ENCODE results near the gene RSPRY1. TPM values are rescaled to one million over a fixed set of nuclear protein-coding genes. Genes with fewer than 3 reads are reported as not detected.

RSPRY1 gene
- total RNA-seq, 1 experiment from 2014 or later: 24.9 TPM

DNA sequence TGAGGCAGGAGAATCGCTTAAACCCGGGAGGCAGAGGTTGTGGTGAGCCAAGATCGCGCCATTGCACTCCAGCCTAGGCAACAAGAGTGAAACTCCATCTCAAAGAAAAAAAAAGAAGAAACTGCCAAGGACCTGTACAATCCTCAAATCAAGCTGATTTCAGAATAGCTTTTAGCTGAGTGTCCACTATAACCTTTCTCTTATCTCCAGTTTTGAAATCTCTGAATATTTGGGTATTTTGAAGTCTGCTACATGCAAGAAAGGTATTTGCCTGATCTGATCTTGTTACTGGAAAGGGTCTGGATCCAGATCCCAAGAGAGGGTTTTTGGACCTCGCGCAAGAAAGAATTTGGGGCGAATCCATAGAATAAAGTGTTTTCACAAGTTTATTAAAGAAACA is 39.8 kb downstream of the RSPRY1 start (continued):
- TF ChIP-seq SIN3A (IDR thresholded peaks at IDR 0.05; ENCODE audit: low read depth) (no peak), FOSL1 (IDR thresholded peaks at IDR 0.05; ENCODE audit: low read depth) (no peak), TCF7L2 (IDR thresholded peaks at IDR 0.05; ENCODE audit: borderline replicate concordance, extremely low read depth, insufficient read depth, insufficient read length) (no peak), RAD21 (IDR thresholded peaks at IDR 0.05; ENCODE audit: low read depth) (no peak)

DNA sequence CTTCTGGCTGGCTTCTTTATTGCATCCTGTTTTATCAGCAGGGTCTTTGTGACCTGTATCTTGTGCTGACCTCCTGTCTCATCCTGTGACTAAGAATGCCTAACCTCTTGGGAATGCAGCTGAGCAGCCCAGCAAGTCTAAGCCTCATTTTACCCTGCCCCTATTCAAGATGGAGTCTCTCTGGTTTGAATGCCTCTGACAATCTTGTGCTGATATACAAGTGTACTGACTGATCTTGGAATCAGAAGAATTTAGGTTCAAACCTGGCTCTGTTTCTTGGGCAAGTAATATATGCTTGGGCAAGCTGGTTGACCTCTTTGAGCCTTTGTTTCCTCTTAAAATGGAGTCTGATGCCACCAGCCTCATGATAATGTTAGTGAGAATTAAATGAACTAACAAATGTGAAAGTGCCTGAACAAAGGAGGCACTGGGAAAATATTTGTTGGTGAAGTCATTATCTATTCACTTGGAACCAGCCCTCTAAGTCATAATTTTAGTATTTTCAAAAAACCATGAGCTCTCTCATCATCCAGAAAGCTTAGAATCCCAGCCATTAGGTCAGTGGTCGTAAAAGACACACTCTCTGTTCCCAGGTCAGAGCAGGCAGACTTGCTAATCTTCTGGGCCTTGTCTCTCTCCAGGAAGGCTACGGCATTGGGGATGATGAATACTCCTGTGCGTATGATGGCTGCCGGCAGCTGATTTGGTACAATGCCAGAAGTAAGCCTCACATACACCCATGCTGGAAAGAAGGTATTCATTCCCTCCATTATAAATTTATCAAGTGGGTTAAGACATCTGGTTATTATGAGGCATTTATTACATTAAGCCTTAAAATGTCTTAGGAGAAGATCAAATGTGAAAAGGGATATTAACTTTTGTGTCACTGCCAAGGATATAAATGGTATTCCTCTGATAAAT is 40.8 kb downstream of the RSPRY1 start:
- no peaks in the 10 kb centered on the region for H3K9me3 ChIP-seq (ENCODE audit: control insufficient read depth in 1 of 2, insufficient read depth in 1 of 2, low read depth in 1 of 2, low read length in 2 of 2)
- POLR2A ChIA-PET: no interaction called here
- H4K20me1 ChIP-seq (ENCODE audit: insufficient read depth): no peaks in the 10 kb centered on the region
- no peak overlapping the region for H2AFZ ChIP-seq (ENCODE audit: low read depth, low read length, poor library complexity, severe bottlenecking)
- H3K27ac ChIP-seq (ENCODE audit: low read depth, low read length): no peak overlapping the region
- no peak overlapping the region for H3K9ac ChIP-seq (ENCODE audit: low read length)
- no peak overlapping the region for H3K4me2 ChIP-seq (ENCODE audit: low read length)
- H3K27me3 ChIP-seq (ENCODE audit: insufficient read depth, low read length): no peaks in the 10 kb centered on the region
- H3K79me2 ChIP-seq (ENCODE audit: insufficient read depth, low read length): no peaks in the 10 kb centered on the region
- H3K4me3 ChIP-seq (replicated peaks in 1 of 2; ENCODE audit: low read depth in 1 of 2, low read length in 2 of 2): no peak overlapping the region
- CTCF ChIA-PET: no interaction called here
- intact Hi-C loops (cut with micrococcal nuclease): no loop called here
- RAD21 ChIA-PET (ENCODE audit: low non-redundant PET in 1 of 2, low total read pairs in 2 of 2, uncharacterized antibody in 2 of 2, unreplicated experiment in 2 of 2): interaction anchor here in 1 of 2 experiments (0.6 kb wide), 1 partner anchor 34 kb away, joined by 3 read pairs; no protein-coding TSS in a partner anchor
- H3K36me3 ChIP-seq (ENCODE audit: control insufficient read depth in 1 of 2, insufficient read depth in 2 of 2, low read length in 2 of 2): peaks cover 35 to 52% of the 10 kb centered on the region in 2 experiments; a peak in 3 of 4 replicates
- ATAC-seq (no peak), DNase-seq (ENCODE audit: low read depth, low spot score) (no peak)
- TF ChIP-seq SRF (IDR thresholded peaks at IDR 0.05; ENCODE audit: low read depth) (no peak), JUND (IDR thresholded peaks at IDR 0.05) (no peak), POLR2AphosphoS5 (IDR thresholded peaks at IDR 0.05; ENCODE audit: low read depth, low read length) (no peak), EZH2 (IDR thresholded peaks at IDR 0.05) (no peak)
- TF ChIP-seq, protein P1, sequence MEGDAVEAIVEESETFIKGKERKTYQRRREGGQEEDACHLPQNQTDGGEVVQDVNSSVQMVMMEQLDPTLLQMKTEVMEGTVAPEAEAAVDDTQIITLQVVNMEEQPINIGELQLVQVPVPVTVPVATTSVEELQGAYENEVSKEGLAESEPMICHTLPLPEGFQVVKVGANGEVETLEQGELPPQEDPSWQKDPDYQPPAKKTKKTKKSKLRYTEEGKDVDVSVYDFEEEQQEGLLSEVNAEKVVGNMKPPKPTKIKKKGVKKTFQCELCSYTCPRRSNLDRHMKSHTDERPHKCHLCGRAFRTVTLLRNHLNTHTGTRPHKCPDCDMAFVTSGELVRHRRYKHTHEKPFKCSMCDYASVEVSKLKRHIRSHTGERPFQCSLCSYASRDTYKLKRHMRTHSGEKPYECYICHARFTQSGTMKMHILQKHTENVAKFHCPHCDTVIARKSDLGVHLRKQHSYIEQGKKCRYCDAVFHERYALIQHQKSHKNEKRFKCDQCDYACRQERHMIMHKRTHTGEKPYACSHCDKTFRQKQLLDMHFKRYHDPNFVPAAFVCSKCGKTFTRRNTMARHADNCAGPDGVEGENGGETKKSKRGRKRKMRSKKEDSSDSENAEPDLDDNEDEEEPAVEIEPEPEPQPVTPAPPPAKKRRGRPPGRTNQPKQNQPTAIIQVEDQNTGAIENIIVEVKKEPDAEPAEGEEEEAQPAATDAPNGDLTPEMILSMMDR (IDR thresholded peaks at IDR 0.05 in 2 of 3, conservative IDR thresholded peaks at IDR 0.05 in 1 of 3; ENCODE audit: borderline replicate concordance in 1 of 3, insufficient read depth in 1 of 3, low read depth in 2 of 3, low read length in 2 of 3): no peak
- no peaks in the 10 kb centered on the region for H3K9me2 ChIP-seq (ENCODE audit: insufficient read depth)
- no TSS peak for BruUV-seq (replicated peaks)
- H3K4me1 ChIP-seq (ENCODE audit: control insufficient read depth in 1 of 2, insufficient read depth in 2 of 2, low read length in 2 of 2): peaks cover 0 to 6% of the 10 kb centered on the region in 2 experiments; a peak in 1 of 4 replicates

All from HCT116 (cell line).